Jurkat, Clone E6-1 (cell line): ENCODE data around the gene UGT2B7.
"Not testable (repeated sequence)": the region's sequence is repeated elsewhere in the genome, so short reads cannot be mapped to it uniquely, and the experiment has no call there.

ENCODE experiments used
- DNase-seq: peaks from one replicate; pipeline ENCODE4 v3.0.0-alpha.2; 2011; ENCODE audit warnings: low read depth, low spot score
- H3K4me3 ChIP-seq: 2 replicates; pipeline ENCODE4 v1.5.1; 2011; ENCODE audit warnings: mild to moderate bottlenecking, low read length, control low read depth, moderate library complexity

UGT2B7 gene

GRCh38 chr4:69075061-69075792 lies 21.0 kb upstream of the UGT2B7 start:
- H3K4me3 ChIP-seq: no peak overlapping the region
- no peak for DNase-seq

GRCh38 chr4:69078852-69079251 lies 17.4 kb upstream of the UGT2B7 start:
- H3K4me3 ChIP-seq: no peak overlapping the region
- no peak for DNase-seq

- DNase-seq: no peak
- H3K4me3 ChIP-seq: no peak overlapping the region
Measured at GRCh38 chr4:69088473-69088872, 7.8 kb upstream of the UGT2B7 start.

GRCh38 chr4:69089388-69089787 lies 6.9 kb upstream of the UGT2B7 start:
- DNase-seq: no peak
- no peak overlapping the region for H3K4me3 ChIP-seq

- no peak overlapping the region for H3K4me3 ChIP-seq
- no peak for DNase-seq
Measured at GRCh38 chr4:69092190-69092589, 4.1 kb upstream of the UGT2B7 start.

- H3K4me3 ChIP-seq: no peak overlapping the region
- no peak for DNase-seq
Measured at GRCh38 chr4:69092980-69093568, 3.2 kb upstream of the UGT2B7 start.

- no peak overlapping the region for H3K4me3 ChIP-seq
- DNase-seq: no peak
Measured at GRCh38 chr4:69093681-69094080, 2.6 kb upstream of the UGT2B7 start.

- DNase-seq: no peak
- no peak overlapping the region for H3K4me3 ChIP-seq
Measured at GRCh38 chr4:69095301-69095731, 958 bp upstream of the UGT2B7 start.

- no peak for DNase-seq
- H3K4me3 ChIP-seq: no peak overlapping the region
Measured at GRCh38 chr4:69096810-69097209, 536 bp downstream of the UGT2B7 start.

- no peak for DNase-seq
- H3K4me3 ChIP-seq: no peak overlapping the region
Measured at GRCh38 chr4:69098470-69098869, 2.2 kb downstream of the UGT2B7 start.

GRCh38 chr4:69099910-69100309 lies 3.6 kb downstream of the UGT2B7 start:
- H3K4me3 ChIP-seq: no peak overlapping the region
- DNase-seq: no peak

GRCh38 chr4:69102668-69103067 lies 6.4 kb downstream of the UGT2B7 start:
- not testable (repeated sequence) for H3K4me3 ChIP-seq, DNase-seq

- no peak overlapping the region for H3K4me3 ChIP-seq
- no peak for DNase-seq
Measured at GRCh38 chr4:69104719-69105275, 8.5 kb downstream of the UGT2B7 start.

- not testable (repeated sequence) for H3K4me3 ChIP-seq, DNase-seq
Measured at GRCh38 chr4:69115151-69115850, 19.0 kb downstream of the UGT2B7 start.

GRCh38 chr4:69115851-69116213 lies 19.6 kb downstream of the UGT2B7 start:
- no peak overlapping the region for H3K4me3 ChIP-seq
- DNase-seq: no peak

GRCh38 chr4:69116645-69117321 lies 20.5 kb downstream of the UGT2B7 start:
- no peak overlapping the region for H3K4me3 ChIP-seq
- DNase-seq: no peak

GRCh38 chr4:69120870-69121269 lies 24.6 kb downstream of the UGT2B7 start:
- no peak overlapping the region for H3K4me3 ChIP-seq
- no peak for DNase-seq

- H3K4me3 ChIP-seq: no peak overlapping the region
- no peak for DNase-seq
Measured at GRCh38 chr4:69122476-69122875, 26.2 kb downstream of the UGT2B7 start.

- H3K4me3 ChIP-seq: no peak overlapping the region
- no peak for DNase-seq
Measured at GRCh38 chr4:69124941-69125340, 28.7 kb downstream of the UGT2B7 start.

- no peak for DNase-seq
- H3K4me3 ChIP-seq: no peak overlapping the region
Measured at GRCh38 chr4:69126024-69126423, 29.8 kb downstream of the UGT2B7 start.
